Endodermal cell (in vitro differentiated cells): ENCODE results near the gene EIF4E3. TPM values are rescaled to one million over a fixed set of nuclear protein-coding genes. Genes with fewer than 3 reads are reported as not detected.
A peak's percentile ranks its signal among the peaks of the same experiment; 100 is the strongest.

ENCODE experiments used
- DNase-seq: peaks from one replicate; pipeline ENCODE4 v3.0.0-alpha.2; 2017
- H3K27ac ChIP-seq: 2 replicates; pipeline ENCODE4 v1.5.1; 2013; ENCODE audit warnings: mild to moderate bottlenecking, low read depth, low read length, moderate library complexity
- H3K27me3 ChIP-seq: 2 replicates; pipeline ENCODE4 v1.6.1; 2013; ENCODE audit warnings: mild to moderate bottlenecking, low read length, moderate library complexity; ENCODE audit not compliant: insufficient read depth, control insufficient read depth, poor library complexity, severe bottlenecking
- H3K36me3 ChIP-seq: 2 replicates; pipeline ENCODE4 v1.7.0; 2013; ENCODE audit warnings: mild to moderate bottlenecking, low read length, moderate library complexity; ENCODE audit not compliant: control insufficient read depth, insufficient read depth
- H3K4me1 ChIP-seq: one replicate; pipeline ENCODE4 v1.7.0; 2013; ENCODE audit warnings: low read length; ENCODE audit not compliant: control insufficient read depth, insufficient read depth
- H3K4me3 ChIP-seq: 2 replicates; pipeline ENCODE4 v1.5.1; 2013; ENCODE audit warnings: mild to moderate bottlenecking, low read length, moderate library complexity
- H3K9ac ChIP-seq: 2 replicates; pipeline ENCODE4 v1.6.1; 2013; ENCODE audit warnings: mild to moderate bottlenecking, low read length, moderate library complexity; ENCODE audit not compliant: poor library complexity, severe bottlenecking; ENCODE audit errors: extremely low read depth
- H3K9me3 ChIP-seq: 2 replicates; pipeline ENCODE4 v1.6.1; 2013; ENCODE audit warnings: mild to moderate bottlenecking, low read length, moderate library complexity; ENCODE audit not compliant: control insufficient read depth
- H3K27ac Mint-ChIP-seq: 2 replicates; pipeline ENCODE4 v1.8.0; 2020; ENCODE audit warnings: mixed read lengths
- H3K27me3 Mint-ChIP-seq: 2 replicates; pipeline ENCODE4 v1.8.0; 2021; ENCODE audit warnings: mild to moderate bottlenecking, mixed read lengths; ENCODE audit not compliant: insufficient read depth
- H3K36me3 Mint-ChIP-seq: 2 replicates; pipeline ENCODE4 v1.8.0; 2020; ENCODE audit warnings: low read depth, mixed read lengths
- H3K4me1 Mint-ChIP-seq: 2 replicates; pipeline ENCODE4 v1.8.0; 2020; ENCODE audit warnings: mixed read lengths
- H3K4me3 Mint-ChIP-seq: 2 replicates; pipeline ENCODE4 v1.8.0; 2020; ENCODE audit warnings: mild to moderate bottlenecking, moderate library complexity, mixed read lengths
- H3K9me3 Mint-ChIP-seq: 2 replicates; pipeline ENCODE4 v1.8.0; 2020; ENCODE audit warnings: mild to moderate bottlenecking, mixed read lengths
- WGBS, 2 experiments: methylation state at CpG; one replicate each; pipeline versions ENCODE4 v1.1.5 to v1.1.7; 2013; ENCODE audit warnings: missing lambda C conversion rate in 2 of 2, mixed read lengths in 1 of 2; ENCODE audit not compliant: insufficient coverage in 1 of 2, insufficient read length in 1 of 2; 5-methylcytosine and 5-hydroxymethylcytosine counted together
- total RNA-seq, 2 donors: library from RNA; stranded (reverse); fragmentation: NEBNext Ultra II Directional in 1 of 2; extraction: Animal tissue kit (Norgen Biotek cat#: 25700) in 1 of 2; gene quantifications; 2 replicates in 1 of 2; 3 replicates in 1 of 2; pipeline ENCODE4 v1.2.1, GENCODE V29; 2021
- TF ChIP-seq, protein P1 (sequence below): fragments of 200-600 bp; sonication (generic); conservative IDR thresholded peaks from 2 replicates; pipeline ENCODE4 v1.5.0; 2021; ENCODE audit warnings: antibody characterized with exemption, mild to moderate bottlenecking

The EIF4E3 gene
- total RNA-seq, 2 donors from 2014 or later = 1.9 to 5.5 TPM

DNA sequence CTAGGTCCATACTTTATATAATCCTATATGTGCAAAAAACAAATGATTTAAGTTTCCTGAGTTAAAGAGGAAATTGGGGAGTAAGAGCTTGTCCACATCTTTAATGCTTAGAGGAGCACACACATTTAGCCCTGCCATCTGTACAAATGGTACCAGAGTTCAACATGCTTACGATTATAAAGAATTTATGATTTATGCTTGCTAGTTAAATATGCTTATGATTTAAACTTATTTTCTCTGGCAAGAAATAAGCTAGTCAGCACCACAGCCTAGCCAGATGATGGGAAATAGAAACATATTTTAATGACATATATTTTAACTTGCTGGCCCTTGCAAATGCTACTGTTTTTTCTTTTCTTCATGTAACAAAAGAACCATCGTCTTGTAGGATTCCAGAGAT lies 48.3 kb downstream of the EIF4E3 start:
- no peak for DNase-seq
- H3K27ac Mint-ChIP-seq = no peak overlapping the region
- H3K9me3 Mint-ChIP-seq = no peaks in the 10 kb centered on the region

GRCh38 chr3:71673486-71673885 lies 51.7 kb downstream of the EIF4E3 start:
- Histone ChIP-seq H3K9ac (no peak overlapping the region), H3K9me3 (no peaks in the 10 kb centered on the region), H3K27ac (no peak overlapping the region), H3K4me1 (peaks cover 3% of the 10 kb centered on the region), H3K4me3 (no peak overlapping the region), H3K36me3 (no peaks in the 10 kb centered on the region), H3K27me3 (no peaks in the 10 kb centered on the region)
- H3K36me3 Mint-ChIP-seq = no peaks in the 10 kb centered on the region
- peaks cover 36% of the 10 kb centered on the region for H3K4me1 Mint-ChIP-seq
- H3K27me3 Mint-ChIP-seq = peaks cover 7% of the 10 kb centered on the region
- 100% methylated on average over 1 of the region's 1 CpG; no CpG with 5 or more reads in 1 of the 2 experiments for WGBS, 2 experiments
- H3K4me3 Mint-ChIP-seq = no peak overlapping the region
- peaks cover 2% of the 10 kb centered on the region for H3K9me3 Mint-ChIP-seq
- DNase-seq = no peak
- H3K27ac Mint-ChIP-seq = no peak overlapping the region
- TF ChIP-seq, protein P1, sequence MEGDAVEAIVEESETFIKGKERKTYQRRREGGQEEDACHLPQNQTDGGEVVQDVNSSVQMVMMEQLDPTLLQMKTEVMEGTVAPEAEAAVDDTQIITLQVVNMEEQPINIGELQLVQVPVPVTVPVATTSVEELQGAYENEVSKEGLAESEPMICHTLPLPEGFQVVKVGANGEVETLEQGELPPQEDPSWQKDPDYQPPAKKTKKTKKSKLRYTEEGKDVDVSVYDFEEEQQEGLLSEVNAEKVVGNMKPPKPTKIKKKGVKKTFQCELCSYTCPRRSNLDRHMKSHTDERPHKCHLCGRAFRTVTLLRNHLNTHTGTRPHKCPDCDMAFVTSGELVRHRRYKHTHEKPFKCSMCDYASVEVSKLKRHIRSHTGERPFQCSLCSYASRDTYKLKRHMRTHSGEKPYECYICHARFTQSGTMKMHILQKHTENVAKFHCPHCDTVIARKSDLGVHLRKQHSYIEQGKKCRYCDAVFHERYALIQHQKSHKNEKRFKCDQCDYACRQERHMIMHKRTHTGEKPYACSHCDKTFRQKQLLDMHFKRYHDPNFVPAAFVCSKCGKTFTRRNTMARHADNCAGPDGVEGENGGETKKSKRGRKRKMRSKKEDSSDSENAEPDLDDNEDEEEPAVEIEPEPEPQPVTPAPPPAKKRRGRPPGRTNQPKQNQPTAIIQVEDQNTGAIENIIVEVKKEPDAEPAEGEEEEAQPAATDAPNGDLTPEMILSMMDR = no peak

More for the DNA sequence above, 48.3 kb downstream of the EIF4E3 start:
- no peak overlapping the region for H3K4me3 ChIP-seq
- no peak overlapping the region for H3K9ac ChIP-seq
- no peaks in the 10 kb centered on the region for H3K36me3 ChIP-seq
- H3K36me3 Mint-ChIP-seq = no peaks in the 10 kb centered on the region
- no peaks in the 10 kb centered on the region for H3K9me3 ChIP-seq
- no peaks in the 10 kb centered on the region for H3K27me3 ChIP-seq
- H3K4me1 ChIP-seq = no peaks in the 10 kb centered on the region
- WGBS, 2 experiments = 73 to 87% methylated on average over 1 to 2 of the region's 2 CpGs
- no peaks in the 10 kb centered on the region for H3K27me3 Mint-ChIP-seq
- H3K4me1 Mint-ChIP-seq = peaks cover 18% of the 10 kb centered on the region
- no peak overlapping the region for H3K4me3 Mint-ChIP-seq
- H3K27ac ChIP-seq = no peak overlapping the region
- TF ChIP-seq, protein P1 = no peak

- no peaks in the 10 kb centered on the region for H3K36me3 Mint-ChIP-seq
- H3K9me3 Mint-ChIP-seq = peaks cover 8% of the 10 kb centered on the region
- H3K4me3 Mint-ChIP-seq = no peak overlapping the region
- Histone ChIP-seq H3K4me1 (peaks cover 3% of the 10 kb centered on the region), H3K9me3 (no peaks in the 10 kb centered on the region), H3K27ac (peak overlapping the region; percentile 61), H3K9ac (no peak overlapping the region), H3K4me3 (no peak overlapping the region), H3K27me3 (no peaks in the 10 kb centered on the region), H3K36me3 (no peaks in the 10 kb centered on the region)
- WGBS, 2 experiments = 60 to 80% methylated on average over 4 to 6 of the region's 6 CpGs
- peaks cover 7% of the 10 kb centered on the region for H3K27me3 Mint-ChIP-seq
- H3K4me1 Mint-ChIP-seq = peaks cover 36% of the 10 kb centered on the region
- no peak for DNase-seq
- H3K27ac Mint-ChIP-seq = no peak overlapping the region
- TF ChIP-seq, protein P1 = no peak
Measured at GRCh38 chr3:71672807-71673206, 52.4 kb downstream of the EIF4E3 start.
